Right atrium auricular region (tissue), 2 donors: ENCODE data around the gene ECHDC1. TPM values are rescaled to one million over a fixed set of nuclear protein-coding genes. Genes with fewer than 3 reads are reported as not detected.
"Not testable (repeated sequence)": the region's sequence is repeated elsewhere in the genome, so short reads cannot be mapped to it uniquely, and the experiment has no call there.

Experiments
- DNase-seq: peaks from one replicate; pipeline ENCODE4 v3.0.0-alpha.2; 2019; ENCODE audit warnings: low spot score
- H3K27ac ChIP-seq, 2 donors: fragments of 200-600 bp; sonication (generic); 1 replicate in 1 of 2; 2 replicates in 1 of 2; pipeline ENCODE4 v1.5.1; 2016 to 2019
- H3K27me3 ChIP-seq, 2 donors: fragments of 200-600 bp; sonication (generic); one replicate each; pipeline versions ENCODE4 v1.5.1 to v1.6.0; 2017 to 2019
- H3K36me3 ChIP-seq: fragments of 200-600 bp; sonication (generic); one replicate; pipeline ENCODE4 v1.5.1; 2016
- H3K4me1 ChIP-seq, 2 donors: fragments of 200-600 bp; sonication (generic); one replicate each; pipeline versions ENCODE4 v1.5.1 to v1.6.0; 2017 to 2019
- H3K4me3 ChIP-seq, 2 donors: fragments of 200-600 bp; sonication (generic); 1 replicate in 1 of 2; 2 replicates in 1 of 2; pipeline ENCODE4 v1.5.1; 2017 to 2019; ENCODE audit warnings: mild to moderate bottlenecking in 1 of 2, moderate library complexity in 1 of 2
- H3K9me3 ChIP-seq, 2 donors: fragments of 200-600 bp; sonication (generic); one replicate each; pipeline ENCODE4 v1.5.1; 2019
- CTCF ChIP-seq, 2 donors: fragments of 200-600 bp; sonication (generic); IDR thresholded peaks; one replicate each; pipeline ENCODE4 v1.5.1; 2019; ENCODE audit warnings: antibody characterized with exemption in 2 of 2
- total RNA-seq, 2 donors: library from RNA; depleted of rRNA; stranded (reverse); fragments of >200 nt; gene quantifications; one replicate each; pipeline ENCODE4 v1.1.0, GENCODE V29; 2016

Gene ECHDC1
- total RNA-seq: 10 to 100 TPM; 29.8 to 37.3 TPM

DNA sequence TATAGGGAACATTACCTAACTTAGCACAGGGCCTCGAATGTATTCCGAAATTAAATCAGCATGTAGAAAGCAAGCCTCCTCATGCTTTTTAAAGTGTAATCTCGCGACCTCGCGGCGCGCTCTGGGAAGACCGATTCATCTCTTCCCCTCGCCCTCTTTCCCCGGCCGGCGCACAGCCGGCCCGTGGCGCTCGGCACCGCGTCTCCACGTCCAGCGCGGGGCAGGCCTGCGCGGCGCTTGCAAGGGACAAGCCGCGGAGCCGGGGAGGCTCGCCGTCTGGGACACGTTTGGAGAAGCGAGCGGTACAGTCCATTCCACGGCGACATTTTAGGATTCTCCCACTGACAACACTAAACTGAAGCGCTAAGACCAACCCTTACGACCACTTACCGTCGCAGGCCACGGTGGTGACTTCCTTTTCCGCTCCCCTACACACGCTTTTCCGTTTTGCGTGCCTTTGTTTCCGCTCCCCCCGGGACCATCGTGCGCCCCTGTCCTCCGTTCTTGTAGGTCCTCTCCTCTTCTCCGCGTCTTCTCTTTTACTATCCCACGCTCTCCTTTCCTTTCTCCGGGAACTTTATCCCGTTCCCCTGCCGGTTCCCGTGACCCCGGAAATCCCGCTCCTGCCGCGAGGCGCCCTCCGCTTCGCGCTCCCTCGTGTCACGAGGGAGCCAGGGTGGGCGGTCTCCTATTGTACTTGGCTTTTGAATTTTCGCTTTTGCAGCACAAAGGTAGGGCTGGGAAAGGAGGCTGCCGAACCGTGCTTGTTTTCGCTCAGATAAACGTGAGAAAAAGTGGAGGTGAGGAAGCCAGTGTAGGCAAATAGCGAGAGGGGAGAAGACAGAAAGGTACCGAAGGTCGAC is at the start of gene ECHDC1:
ECHDC1 (minus strand) TSS at position 664 of the 863 bp plus-strand sequence. CDS start 12,581 bp downstream, outside the sequence.
- H3K36me3 ChIP-seq: no peaks in the 10 kb centered on the region
- peaks cover 0 to 38% of the 10 kb centered on the region in 2 donors for H3K4me1 ChIP-seq
- DNase-seq: peak; percentile 63
- no peaks in the 10 kb centered on the region for H3K9me3 ChIP-seq
- peak in 1 of 2 donors; percentile 31 for TF ChIP-seq CTCF (IDR thresholded peaks at IDR 0.05)
- peak within 1 kb of the TSS; percentile 65 to 77 for H3K4me3 ChIP-seq
- H3K27ac ChIP-seq: peak within 1 kb of the TSS; percentile 74 to 80
- no peaks in the 10 kb centered on the region for H3K27me3 ChIP-seq

DNA sequence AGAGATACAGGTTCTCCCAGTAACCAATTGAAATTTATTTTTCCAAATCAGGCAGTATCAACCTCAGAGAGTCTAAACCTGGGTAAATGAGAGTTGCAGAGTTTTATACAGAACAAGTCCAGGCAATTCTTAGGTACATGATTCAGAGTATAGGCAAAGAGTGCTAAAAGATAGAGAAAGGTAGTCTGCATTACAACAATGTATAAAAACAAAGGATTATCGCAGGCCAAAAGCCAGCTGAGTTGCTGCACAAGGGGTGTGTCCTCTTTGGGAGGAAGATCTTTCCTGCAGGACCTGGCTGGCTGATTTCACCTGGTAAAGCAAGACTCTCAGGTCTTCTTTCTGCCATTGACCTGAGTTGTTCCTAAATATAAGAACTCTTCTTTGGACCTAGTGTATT is 48.9 kb upstream of the ECHDC1 start:
- no peak for DNase-seq
- TF ChIP-seq CTCF (IDR thresholded peaks at IDR 0.05): no peak
- Histone ChIP-seq H3K27ac (no peak overlapping the region), H3K4me3 (no peak overlapping the region), H3K4me1 (no peaks in the 10 kb centered on the region), H3K36me3 (no peaks in the 10 kb centered on the region), H3K9me3 (no peaks in the 10 kb centered on the region), H3K27me3 (no peaks in the 10 kb centered on the region)

DNA sequence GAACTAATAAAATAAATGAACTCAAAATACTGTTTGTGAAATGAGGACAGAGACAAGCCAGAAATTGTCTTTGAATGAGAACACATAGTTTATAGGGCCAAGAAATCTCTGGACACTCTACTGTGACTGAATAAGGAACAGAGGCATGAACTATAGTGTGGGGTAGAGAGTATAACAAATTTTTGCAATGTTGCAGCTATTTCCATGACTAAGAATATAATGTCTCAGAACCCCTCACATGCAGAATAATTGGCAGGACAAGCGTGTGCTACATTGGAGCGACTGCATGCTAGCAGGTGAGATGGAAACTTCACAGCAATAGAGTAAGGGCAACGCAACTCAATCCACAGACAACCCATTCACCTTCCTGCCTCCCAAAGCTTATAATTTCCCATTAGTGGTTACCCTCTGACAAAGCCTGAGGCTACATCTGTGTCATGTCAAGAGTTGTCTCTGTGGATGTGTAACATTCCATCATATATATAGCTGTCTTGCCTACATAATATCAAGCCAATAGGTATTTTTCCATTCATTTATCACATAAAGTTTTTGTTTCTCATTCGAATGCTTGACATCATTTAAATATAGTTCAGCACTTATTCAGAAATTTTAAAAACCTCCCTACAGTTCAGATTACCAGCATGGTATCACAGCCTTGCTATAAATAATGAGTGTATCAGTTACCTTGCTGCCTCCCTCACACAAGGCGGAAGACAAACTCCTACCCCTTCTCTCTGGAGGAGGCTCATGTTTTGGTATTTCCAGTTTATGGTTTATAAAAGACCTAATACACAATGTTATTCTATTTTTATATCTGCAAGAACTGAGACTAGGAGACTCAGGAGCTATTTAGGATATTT is 47.9 kb upstream of the ECHDC1 start:
- Histone ChIP-seq H3K4me3 (no peak overlapping the region), H3K36me3 (no peaks in the 10 kb centered on the region), H3K9me3 (no peaks in the 10 kb centered on the region), H3K27ac (no peak overlapping the region), H3K27me3 (no peaks in the 10 kb centered on the region), H3K4me1 (no peaks in the 10 kb centered on the region)
- TF ChIP-seq CTCF (IDR thresholded peaks at IDR 0.05): no peak
- DNase-seq: no peak

DNA sequence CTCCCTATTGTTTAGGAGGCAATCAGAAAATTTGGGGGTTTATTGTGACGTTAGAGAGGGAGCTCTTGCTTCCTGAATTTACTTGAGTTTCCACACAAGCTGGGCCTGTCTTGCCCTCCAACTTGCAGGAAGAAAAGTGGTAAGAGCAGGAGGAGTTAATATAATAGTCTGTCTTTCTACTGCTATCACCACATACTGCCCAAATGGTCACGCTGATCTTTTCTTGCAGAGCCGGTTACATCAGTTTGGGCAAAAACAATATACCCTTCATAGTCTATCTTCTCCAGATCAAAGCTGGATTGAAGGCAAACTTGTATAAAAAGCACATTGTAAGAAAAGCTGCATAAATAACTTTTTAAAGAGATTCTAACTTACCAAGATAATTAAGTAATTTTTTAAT is 46.3 kb upstream of the ECHDC1 start:
- Histone ChIP-seq H3K9me3 (no peaks in the 10 kb centered on the region), H3K27me3 (no peaks in the 10 kb centered on the region), H3K27ac (no peak overlapping the region), H3K4me1 (no peaks in the 10 kb centered on the region), H3K36me3 (no peaks in the 10 kb centered on the region), H3K4me3 (no peak overlapping the region)
- no peak for TF ChIP-seq CTCF (IDR thresholded peaks at IDR 0.05)
- DNase-seq: no peak

GRCh38 chr6:127385668-127386430 is 42.4 kb upstream of the ECHDC1 start:
- Histone ChIP-seq H3K9me3 (no peaks in the 10 kb centered on the region), H3K36me3 (no peaks in the 10 kb centered on the region), H3K27ac (no peak overlapping the region), H3K4me3 (no peak overlapping the region), H3K4me1 (no peaks in the 10 kb centered on the region), H3K27me3 (no peaks in the 10 kb centered on the region)
- no peak for DNase-seq
- TF ChIP-seq CTCF (IDR thresholded peaks at IDR 0.05): no peak

DNA sequence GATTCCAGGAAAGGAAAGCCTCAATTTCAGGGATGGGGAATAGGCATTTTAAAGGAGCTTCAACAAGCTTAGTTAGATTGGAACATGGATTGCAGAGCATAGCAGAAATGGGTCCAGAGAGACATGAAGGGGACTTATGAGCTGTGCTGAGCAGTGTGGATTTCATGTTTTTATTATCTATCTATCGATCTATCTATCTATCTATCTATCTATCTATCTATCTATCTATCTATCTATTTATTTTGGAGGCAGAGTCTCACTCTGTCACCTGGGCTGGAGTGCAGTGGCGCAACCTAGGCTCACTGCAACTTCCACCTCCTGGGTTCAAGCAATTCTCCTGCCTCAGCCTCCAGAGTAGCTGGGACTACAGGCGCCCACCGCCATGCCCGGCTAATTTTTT is 41.4 kb upstream of the ECHDC1 start:
- H3K4me3 ChIP-seq, H3K9me3 ChIP-seq, DNase-seq, H3K27ac ChIP-seq, H3K27me3 ChIP-seq, H3K4me1 ChIP-seq, H3K36me3 ChIP-seq: not testable (repeated sequence)
